HG02981 (cell line): ENCODE results near the gene SLC7A11.
"Not testable (repeated sequence)": the region's sequence is repeated elsewhere in the genome, so short reads cannot be mapped to it uniquely, and the experiment has no call there.

ENCODE experiments used
- ATAC-seq: cut with Tn5 transposase; IDR thresholded peaks from one replicate; pipeline ENCODE4 v1.9.1; 2021; ENCODE audit warnings: mild to moderate bottlenecking, moderate library complexity; ENCODE audit not compliant: unreplicated experiment

SLC7A11 gene

DNA sequence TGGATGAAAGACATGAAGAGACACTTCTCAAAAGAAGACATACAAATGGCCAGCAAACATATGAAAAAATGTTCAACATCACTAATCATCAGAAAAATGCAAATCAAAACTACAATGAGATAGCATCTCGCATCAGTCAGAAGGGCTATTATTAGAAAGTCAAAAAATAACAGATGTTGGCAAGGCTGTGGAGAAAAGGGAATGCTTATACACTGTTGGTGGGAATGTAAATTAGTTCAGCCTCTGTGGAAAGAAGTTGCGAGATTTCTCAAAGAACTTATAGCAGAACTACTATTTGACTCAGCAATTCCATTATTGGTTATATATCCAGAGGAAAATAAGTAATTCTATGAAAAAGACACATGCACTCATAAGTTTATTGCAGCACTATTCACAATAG is 31.6 kb downstream of the SLC7A11 start:
- not testable (repeated sequence) for ATAC-seq

DNA sequence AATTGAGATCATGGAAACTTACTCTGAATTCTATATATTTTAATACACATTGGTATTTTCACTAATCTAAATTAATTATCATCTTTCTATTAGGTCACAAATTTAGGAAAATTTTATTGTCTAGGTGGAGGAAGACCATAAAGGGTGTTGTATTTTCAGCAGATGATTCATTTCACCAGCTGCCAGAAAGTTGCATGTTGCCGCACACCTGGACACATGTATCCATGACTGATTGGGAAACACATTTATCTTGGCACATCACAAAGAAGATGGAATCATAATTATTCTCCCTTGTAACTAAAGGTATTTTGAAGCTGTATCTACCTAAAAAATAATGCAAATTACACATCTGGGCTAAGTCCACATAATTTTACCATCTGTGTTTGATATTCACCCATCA is 33.1 kb downstream of the SLC7A11 start:
- no peak for ATAC-seq

DNA sequence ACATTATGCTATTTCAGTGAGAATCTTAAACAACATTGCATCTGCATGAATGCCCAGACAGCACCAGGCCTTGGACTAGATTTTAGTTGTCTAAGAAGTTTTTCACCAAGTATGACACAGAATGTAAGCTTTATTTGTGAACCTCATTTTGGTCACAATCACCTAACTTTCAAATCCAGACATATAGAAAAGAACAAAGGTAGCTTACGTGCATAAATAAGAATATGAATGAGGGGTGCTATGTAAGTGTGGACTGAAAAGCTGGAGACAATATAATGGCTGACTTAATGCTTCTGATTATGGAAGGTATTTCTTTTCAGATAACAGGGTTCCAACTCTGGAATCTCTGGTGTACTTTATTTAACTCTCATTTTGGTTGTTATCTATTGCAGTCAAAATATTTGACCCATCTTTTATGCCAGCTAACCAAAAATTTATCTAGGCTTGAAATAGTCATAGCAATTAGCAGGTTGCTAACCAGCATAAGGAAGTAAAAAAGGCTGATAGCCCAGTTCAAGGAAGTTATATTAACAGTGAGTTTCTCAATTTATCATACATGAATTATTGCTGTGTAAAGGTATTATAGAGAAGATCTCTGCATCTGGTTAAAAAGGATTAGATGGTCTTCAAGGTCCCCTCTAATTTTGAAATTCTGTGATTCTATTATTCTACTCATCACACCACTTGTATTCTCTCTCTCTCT is 36.5 kb downstream of the SLC7A11 start:
- no peak for ATAC-seq

DNA sequence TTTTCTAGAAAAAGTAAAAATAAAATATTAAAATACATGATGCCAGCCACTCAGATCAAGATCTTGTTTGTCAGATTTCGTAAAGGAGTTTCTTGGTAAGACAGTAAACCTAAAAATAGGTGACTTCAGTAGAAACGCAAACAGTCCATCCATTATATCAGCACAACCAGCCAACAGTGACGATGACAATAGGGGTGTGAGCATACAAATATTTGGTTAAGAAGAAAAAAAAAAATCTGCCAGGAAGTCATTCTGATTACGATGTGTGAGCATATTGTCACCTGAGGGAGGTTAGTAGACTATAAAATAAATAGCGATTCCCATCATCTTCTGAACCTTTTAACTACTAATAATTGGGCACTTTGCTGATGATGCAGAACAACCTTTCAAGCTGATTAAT is 37.6 kb downstream of the SLC7A11 start:
- ATAC-seq: no peak

DNA sequence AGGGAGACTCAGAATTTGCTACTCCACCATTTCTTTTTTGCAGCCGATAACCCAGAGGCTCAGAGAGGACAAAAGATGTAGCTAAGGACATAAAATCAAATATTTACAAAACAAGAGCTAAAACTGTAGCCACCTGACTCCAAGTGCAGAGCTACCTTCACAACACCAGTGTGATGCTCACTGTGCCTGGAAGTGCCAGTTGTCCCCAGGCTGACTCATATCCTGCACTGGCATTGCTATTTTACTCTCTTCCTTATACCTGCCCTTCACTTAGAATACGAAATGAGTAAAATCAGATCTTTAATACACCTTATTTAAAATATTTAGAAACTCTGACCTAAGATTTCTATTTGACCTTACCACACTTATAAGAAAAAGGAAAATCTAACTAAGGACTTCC is 39.5 kb downstream of the SLC7A11 start:
- no peak for ATAC-seq

DNA sequence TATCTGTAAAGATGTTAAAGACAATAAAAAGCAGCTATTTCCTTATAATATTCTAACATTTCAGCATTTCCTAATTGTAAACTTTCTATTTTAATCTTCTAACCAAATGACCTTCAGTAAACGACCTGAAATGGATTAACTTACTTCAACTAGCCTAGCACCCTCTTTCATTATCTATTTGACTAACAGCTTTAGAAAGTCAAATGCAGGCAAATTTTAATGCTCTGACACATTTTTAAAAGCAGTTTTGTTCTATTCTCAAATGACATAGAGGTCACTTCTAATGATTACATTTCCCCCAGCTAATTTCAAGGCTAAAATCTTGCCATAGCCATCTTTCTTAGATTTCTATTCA is 41.9 kb downstream of the SLC7A11 start:
- ATAC-seq: peak; percentile 54

DNA sequence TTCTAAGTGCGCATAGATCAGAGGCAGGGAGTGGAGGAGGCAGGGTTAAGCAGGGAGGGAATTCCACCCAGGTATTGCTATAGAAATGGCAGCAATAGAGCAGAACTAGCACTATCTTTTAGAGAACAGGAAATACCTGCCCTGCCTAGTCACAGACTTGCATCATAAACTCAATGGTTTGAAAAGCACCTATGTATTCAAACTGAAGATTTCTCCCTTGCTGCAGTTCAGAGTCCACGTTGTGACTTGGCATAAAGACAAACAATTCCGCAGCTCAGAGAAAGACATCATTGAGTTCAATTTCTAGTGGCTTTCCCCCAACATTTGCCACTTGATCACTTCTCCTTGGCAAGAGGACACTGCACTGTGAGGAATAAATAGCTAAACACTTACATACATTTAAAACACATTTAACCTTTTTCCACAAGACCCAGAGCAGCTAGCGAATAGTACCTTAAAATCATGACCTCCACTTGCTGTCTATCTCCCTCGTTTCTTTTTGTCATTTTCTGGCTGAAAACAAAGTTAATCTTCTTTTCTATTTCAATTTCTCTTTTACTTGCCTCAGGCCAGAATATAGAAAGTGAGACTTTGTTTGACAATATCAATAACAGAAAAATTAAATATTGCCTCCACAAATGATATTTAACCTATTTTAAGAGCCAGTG is 42.4 kb downstream of the SLC7A11 start:
- ATAC-seq: peak; percentile 72

DNA sequence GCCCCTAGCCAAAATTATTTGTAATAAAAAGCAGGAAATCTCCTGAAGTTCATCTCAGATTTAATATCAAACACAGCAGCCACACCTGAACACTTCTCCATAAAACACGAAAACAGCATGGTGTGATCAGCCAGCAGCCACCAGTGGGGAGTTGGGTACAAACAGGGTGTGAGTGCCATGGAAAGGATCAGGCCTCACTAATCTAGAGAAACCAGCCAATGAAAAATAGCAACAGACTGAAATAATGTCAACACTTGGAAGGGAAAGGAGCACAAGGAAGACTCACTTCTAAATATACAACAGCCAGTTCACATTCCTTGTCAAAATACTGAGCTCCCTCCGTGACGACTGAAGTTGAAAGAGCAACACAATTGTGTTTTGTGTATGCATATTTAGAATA is 46.0 kb downstream of the SLC7A11 start:
- ATAC-seq: no peak

DNA sequence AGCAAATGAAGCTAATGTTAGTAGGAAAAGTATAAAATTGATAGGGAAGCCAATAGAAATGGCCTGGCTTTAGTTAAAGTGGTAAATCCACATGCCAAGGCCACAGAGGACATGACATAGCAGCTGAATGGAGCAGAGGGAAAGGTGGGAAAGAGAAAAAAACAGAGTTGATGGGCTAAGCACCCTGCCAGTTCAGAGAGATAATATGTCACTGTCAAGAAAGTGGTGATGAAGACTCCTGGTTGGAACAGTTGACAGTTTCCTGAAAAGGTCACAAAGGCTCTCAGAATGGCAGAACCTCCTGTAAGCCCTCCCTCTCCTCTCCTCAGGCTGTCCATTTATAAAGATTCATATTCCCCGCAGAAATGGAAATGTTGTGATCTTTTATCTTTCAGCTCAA is 48.2 kb downstream of the SLC7A11 start:
- ATAC-seq: no peak

DNA sequence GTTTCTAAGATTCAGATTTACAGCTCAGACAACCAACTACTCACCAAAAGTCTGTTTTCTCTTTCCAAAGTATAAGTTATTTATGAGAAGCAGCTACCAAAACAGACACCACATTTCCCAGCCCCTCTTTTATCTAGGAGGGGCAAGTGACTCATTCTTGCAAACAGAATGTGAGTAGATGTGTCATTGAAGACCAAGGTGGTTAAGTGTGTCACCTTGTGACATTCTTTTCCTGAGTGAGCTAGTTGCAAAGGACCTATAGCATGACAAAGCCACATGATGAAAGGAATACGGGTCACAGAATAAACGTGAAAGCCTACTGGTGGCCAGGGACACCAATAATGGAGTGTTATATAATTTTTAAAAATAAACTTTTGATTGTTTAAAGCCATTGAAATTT is 50.0 kb downstream of the SLC7A11 start:
- ATAC-seq: peak; percentile 40

DNA sequence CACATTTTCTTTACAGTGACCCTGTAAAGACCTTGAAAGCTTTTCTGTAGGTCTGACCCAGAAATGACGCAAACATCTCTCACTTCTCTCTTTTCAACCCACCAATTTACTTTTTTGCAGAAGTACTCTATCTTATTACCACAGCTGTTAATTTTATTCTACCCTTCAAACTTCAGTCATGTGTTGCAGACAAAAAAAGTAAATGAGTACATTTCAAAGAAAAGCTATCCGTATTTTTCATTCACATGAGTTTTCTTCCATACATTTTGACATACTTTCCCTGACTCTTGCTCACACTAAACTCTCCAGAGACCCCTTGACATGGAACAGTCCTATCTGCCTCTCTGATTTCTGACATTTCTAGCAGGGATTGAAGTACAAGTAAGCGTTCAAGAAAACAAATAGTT is 51.7 kb downstream of the SLC7A11 start:
- peak; percentile 98 for ATAC-seq

DNA sequence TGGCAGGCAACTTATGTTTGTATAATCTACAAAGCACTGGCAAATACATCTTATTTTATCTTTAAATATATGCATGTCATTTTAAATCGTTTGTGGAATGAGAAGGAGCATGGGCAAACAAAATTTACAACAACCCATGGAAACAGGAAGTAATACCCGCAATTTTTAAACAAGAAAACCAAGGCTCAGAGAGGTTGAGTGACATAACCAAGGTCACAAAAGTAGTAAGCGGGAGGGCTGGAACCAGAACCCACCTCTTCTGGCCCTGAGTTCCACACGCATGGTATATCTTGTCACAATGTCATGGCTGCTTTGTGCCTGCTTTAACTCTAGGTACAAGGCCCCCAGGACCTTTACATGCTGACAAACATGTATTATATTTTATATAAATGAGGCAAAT is 52.9 kb downstream of the SLC7A11 start:
- ATAC-seq: no peak

DNA sequence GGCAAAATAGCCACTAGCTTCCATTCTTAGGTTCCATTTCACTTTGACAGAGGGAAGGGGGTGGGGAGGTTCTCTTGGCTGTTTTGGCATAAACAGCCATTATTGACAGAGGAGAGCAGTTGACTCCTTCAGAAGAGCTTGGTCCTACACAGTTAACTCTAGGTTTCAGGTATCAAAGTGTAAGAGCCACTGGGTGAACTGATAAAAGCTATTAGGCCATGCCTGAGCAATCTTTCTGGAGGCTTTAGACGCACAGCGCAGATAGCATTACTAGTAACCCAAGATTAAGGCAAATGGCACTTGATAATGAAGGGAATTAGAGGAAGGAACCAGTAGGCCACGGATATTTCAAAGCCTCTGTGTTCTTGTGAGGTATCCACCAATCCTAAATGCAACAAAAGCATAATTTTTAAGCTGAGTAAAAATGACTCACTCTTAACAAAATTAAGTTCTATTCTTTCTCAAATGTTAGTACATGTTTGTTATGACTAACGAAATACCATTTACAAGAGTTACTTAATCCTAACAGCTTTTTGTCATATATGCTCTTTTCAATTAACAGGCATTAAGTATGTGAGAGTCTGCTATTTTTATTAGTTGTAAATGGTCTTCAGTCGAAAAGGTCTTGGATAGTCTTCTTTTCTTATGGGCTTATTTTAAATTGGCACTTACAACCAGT is 53.6 kb downstream of the SLC7A11 start:
- no peak for ATAC-seq

DNA sequence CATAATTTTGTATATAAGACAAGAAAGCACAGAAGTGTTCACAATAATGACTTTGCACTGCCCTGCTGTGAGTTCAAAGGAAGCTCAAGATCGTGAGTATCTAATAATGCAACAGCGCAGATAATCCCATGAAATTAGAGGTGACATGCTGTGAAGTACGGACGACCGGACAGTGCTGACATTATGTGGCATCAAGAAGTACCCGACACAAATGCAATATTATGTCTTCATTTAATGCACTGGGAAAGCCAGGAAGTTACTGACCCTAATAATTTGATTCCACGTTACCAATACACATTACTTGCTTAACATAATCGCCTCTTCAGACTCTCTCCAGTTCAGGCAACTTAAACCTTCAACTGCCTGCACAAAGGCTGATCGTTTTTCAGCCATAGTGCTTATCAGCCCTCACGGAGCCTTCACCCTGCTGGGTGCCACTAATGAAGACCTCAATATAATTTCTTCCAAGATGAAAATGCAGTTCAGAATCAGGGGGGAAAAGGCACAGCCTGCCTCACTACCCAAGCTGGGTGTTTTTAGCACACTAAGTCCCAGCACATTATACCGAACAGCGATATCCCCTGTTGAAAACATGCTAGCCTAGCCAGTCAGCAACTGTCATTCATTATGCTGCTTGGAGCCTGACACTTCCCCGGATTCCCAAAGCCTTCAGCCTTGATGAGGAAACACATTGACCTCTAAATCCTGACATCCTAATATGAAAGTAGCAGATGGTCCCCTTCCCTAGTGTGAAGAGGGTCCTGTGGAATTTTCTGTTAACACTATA is 56.1 kb downstream of the SLC7A11 start:
- ATAC-seq: no peak

DNA sequence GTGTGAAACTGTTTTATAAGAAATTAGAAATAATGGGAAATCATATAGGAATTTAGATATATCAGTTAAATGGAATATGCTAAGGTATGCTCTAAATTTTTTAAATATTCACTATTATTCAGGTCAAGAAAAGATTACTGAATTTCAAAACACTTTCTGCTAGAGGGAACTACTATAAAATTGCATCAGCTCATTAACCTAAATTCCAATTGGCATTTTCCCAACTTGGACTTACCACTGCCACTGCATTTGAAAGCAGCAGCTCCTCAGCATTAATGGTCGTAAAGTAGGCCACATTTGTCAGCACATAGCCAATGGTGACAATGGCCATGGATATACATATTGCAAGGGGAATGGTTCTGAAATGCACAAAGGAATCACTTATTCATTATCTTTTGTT is 57.3 kb downstream of the SLC7A11 start:
- no peak for ATAC-seq

DNA sequence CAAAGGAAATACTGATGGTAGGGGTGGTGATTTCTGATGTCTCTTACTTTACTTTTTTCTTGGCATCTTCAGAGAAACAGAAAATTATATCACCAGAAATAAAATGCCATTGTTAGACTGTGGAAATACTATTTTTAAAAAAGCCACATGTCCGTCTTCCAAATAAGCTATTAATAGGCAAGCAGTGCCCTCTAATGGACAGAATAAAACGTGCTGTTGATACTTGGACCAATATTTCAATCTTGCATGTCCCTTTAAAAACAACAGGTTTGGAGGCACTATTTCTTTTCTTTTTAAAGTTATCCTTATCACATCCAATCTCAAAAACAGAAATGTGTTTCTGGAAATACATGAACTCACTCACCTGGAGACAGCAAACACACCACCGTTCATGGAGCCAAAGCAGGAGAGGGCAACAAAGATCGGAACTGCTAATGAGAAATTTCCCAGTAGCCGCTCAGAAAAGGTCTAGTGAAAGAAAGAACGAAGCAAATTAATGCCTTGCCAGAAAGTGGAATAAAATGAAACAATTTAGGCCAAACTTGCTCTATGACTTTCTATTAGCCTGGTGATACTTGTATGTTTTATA is 59.2 kb downstream of the SLC7A11 start:
- peak; percentile 70 for ATAC-seq

DNA sequence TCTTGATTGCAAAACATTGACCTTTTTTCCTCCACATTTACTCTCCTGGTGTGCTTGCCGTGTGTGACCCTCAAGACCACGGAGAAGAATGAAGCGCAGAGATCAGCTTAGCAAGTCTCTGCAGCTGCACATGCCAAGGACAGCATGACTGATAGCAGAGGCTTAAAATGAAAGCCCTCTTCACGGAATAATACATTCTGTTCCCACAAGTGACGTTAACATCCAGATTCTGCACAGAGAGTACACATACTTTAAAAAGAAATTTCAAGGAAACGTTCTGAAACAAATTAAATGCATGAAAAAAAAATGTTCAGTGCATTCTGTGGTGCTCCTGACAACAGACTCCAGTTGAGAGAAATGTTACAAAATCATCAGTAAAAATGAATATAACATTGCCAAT is 60.9 kb downstream of the SLC7A11 start:
- no peak for ATAC-seq

DNA sequence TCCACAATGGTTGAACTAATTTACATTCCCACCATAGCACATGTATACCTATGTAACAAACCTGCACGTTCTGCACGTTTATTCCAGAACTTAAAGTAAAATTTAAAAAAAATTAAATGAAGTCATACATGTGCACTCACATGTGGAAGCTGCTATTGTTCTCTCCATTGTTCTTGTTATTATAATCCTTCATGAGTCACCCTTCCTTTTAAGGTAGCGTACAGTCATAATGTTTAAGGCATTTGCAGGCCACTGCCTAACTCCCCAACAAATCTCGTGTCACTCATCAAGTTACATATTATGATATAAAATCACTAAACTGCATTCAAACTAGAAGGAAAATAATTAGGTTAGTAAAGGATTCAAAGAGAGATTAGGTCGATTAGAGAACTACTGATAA is 63.6 kb downstream of the SLC7A11 start:
- no peak for ATAC-seq

DNA sequence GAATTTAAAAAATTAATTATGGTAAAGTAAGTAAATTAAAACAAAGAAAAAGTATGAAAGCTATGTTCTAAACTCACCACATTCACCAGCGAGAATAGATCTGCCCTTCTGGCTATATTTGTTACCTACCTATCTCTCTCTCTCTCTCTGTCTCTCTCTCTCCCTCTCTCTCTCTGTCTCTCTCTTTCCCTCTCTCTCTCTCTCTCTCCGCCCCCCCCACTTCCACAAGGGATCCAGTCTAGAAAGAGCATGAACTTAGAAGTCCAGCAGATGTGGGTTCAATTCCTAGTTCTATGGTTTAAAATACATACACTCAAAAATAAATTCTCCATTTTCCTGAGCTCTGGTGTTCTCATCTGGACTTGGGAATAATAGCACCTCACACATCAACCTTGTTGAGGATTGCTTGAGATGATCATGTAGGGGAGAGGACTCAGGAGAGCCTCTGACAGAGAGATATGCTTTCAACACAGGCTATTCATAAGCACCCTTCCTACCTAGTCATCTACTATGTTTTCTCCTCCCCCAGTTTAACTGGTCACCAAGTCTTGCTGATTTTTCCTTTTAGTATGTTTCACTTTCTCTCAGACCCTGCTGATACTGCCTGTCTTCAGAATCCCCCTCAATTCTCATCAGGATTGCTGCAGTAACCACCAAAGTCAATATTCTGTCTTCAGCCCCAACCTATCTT is 64.7 kb downstream of the SLC7A11 start:
- ATAC-seq: no peak

DNA sequence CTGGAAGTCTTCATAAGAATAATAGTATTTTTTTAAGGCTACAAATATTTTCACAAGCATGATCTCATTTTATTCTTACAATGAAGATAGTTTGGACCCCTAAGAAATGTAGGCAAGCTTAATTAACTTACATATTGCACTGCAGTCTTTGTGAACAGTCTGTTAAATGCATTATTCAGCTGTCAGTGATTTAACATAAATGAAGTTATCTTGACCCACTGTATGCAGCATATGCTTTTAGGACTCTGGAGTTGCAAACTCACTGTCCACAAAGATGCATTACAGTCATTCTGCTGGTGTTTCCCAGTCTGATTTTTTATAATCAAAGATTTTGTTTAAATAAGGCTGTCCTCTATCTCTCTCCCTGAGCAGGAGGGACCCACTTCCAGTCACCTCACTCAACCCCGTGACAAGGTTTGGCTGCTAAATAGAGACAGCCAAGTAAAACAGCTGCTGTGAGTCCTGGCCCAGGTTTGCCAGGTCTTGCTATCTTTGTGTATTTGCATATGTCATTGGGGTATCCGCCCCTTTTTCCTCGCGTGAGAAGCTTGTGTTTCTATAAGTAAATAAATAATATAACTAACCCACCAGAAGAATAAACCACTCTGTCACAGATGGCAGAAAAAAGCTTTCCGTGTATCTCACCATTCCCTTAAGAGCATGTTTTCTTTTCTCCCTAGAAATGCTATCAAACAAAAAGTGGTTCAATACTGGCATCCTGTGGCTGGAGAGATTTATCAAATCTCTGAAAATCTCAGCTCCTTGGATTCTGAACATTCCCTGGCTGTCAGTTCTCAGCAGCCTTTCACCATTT is 67.0 kb downstream of the SLC7A11 start:
- ATAC-seq: no peak
